ENCODE measurements around the gene FAM171A2.
"Not testable (repeated sequence)": the region's sequence is repeated elsewhere in the genome, so short reads cannot be mapped to it uniquely, and the experiment has no call there.

Gene FAM171A2

DNA sequence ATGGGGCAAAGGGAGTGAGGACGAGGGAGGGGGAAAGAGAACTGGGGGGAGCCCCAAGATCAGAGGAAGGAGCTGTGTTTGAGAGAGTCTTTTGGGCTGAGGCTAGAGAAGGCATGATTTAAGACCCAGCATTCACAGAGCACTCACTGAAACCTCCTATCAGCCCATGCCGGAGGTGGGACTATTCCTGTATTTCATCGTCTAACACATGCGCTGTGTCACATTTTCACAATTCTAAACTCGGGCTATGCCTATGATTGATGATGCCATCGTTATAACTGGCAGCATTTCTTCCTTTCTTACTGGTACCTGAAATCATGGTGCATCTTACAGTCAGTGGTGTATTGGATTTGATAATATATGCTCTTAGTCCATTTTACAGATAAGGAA lies 3.5 kb downstream of the FAM171A2 start:
- DNase-seq = no peak

GRCh38 chr17:44359458-44360143 lies 4.1 kb downstream of the FAM171A2 start:
- no peak for DNase-seq

DNA sequence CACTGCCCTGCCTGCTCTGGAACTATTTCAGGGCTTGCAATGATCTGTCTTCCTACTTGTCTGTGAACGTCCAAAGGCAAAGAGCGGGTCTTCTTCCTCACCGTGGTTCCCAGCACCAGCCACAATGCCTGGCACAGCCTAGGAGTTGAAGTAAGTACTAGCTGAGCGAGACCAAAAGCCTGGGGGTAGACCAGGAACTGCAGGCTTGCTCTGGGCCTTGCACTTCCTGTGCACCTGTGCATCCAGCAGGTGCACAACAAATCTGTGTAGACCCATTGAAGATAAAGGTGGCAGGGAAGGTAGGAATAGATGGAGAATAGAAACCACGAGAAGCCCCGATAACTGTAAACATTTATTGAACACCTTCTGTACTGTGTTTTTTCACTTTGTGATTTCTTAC lies 4.6 kb downstream of the FAM171A2 start:
- no peak for DNase-seq

DNA sequence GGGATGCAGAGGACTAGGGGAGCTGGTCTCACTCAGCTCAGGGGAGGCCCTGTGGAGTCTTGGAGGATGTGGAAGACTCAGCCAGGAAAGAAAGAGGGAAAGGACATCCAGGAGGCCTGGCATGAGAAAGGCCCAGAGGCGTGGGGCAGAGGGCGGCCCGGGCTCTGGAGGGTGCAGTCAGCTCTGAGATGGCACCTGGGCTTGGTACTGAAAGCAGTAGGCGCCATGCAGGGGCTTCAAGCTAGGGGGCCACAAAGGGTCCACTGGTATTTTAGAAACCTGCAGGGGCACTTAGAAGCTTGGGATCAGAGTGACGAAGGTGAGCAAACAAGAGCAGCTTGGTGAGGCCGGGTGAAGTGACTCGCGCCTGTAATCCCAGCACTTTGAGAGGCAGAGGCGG lies 5.6 kb downstream of the FAM171A2 start:
- DNase-seq = no peak

- no peak for DNase-seq
Measured at GRCh38 chr17:44356241-44356640, 7.4 kb downstream of the FAM171A2 start.

DNA sequence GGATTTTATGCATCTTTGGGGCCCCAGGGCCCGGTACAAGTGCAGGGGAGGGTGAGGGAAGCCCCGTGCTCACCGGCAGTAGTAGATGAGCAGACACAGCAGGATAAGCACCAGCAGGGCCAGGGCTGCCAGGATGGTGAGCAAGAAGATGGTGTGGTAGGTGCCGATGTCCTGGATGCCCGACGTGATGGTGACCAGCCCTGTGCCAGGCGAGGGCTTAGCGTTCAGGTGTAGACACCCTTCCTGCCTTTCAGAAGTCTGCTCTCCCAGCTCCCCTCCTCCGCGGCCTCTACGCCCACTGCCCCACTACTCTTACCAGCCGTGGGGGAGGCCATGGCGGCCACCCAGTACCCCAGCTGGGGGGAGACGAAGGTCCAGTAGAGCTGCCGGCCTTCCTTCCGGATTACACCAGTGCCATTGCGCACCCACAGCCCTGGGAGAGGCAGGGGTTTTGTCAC lies 8.0 kb downstream of the FAM171A2 start:
- DNase-seq = no peak

GRCh38 chr17:44354582-44355561 lies 8.8 kb downstream of the FAM171A2 start:
- DNase-seq = no peak

DNA sequence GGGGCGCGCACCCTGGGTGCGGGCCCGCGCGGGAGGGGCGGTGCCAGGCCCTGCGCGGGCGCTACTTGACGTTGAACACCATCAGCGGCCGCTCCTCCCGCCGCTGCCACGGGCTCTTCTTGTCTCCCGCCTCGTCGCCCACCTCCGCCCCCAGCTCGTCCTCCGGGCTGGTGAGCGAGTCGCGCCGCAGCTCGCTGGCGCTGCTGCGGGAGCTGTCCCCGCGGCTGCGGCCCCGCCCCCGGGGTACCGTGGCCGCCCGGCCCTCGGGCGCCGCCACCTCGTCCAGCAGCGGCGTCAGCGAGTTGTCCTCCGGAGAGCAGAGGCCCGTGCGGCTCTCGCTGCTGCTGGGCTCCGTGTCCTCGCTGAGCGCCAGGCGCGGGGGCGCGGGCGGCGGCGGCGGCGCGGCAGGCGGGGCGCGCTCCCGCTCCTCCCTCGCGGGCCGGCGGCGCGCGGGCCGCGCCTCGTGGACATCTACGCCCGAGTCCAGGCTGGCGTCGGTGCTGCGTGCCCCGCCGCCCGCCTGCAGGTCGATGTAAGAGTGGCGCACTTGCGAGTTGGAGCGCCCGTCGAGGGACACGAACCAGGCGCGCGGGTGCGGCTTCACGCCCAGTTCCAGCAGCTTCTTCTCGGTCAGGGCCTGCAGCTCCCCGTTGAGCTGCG lies 9.9 kb downstream of the FAM171A2 start:
- no peak for DNase-seq

DNA sequence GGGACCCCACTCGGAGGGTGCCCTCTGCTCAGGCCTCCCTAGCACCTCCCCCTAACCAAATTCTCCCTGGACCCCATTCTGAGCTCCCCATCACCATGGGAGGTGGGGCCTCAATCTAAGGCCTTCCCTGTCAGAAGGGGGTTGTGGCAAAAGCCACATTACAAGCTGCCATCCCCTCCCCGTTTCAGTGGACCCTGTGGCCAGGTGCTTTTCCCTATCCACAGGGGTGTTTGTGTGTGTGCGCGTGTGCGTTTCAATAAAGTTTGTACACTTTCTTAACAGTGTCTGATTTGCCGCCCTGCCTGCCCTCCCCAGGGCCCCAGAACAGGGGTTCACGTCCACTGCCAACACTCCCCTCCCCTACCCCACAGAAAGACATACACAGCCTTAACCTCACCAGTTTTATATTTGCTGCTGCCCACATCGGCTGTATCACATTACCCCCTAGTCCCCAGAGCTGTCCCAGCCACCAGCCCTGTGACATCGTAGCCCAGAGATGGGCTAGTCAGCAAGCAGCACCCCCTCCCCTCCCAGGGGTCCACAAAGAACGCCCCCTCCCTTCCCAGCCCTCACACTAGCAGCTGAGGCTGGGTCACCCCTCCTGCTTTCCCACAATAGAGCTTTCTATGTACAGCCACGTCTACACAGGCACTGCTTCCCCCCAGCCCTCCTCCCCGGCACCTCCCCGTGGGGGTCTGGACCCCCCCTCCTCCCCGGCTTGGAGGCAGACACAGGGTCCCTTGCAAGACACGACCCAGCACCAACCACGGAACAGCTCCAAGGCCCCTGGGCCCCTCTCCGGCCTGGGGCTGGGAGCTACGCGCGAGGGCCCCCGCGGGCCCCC lies 10.6 kb downstream of the FAM171A2 start:
- no peak for DNase-seq

DNA sequence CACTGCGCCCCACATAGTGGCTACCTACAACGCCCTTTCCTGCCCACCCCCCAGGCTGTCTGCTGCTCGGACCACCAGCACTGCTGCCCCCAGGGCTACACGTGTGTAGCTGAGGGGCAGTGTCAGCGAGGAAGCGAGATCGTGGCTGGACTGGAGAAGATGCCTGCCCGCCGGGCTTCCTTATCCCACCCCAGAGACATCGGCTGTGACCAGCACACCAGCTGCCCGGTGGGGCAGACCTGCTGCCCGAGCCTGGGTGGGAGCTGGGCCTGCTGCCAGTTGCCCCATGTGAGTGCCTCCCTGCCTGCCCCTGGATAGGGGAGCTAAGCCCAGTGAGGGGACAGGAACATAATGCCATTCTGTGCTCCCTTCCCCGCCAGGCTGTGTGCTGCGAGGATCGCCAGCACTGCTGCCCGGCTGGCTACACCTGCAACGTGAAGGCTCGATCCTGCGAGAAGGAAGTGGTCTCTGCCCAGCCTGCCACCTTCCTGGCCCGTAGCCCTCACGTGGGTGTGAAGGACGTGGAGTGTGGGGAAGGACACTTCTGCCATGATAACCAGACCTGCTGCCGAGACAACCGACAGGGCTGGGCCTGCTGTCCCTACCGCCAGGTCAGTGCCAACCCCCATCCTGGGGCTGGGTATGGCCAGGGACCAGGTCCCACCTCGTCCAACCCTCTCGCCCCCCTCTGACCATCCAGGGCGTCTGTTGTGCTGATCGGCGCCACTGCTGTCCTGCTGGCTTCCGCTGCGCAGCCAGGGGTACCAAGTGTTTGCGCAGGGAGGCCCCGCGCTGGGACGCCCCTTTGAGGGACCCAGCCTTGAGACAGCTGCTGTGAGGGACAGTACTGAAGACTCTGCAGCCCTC lies 11.5 kb downstream of the FAM171A2 start:
- DNase-seq = no peak

GRCh38 chr17:44351464-44351863 lies 12.2 kb downstream of the FAM171A2 start:
- no peak for DNase-seq

DNA sequence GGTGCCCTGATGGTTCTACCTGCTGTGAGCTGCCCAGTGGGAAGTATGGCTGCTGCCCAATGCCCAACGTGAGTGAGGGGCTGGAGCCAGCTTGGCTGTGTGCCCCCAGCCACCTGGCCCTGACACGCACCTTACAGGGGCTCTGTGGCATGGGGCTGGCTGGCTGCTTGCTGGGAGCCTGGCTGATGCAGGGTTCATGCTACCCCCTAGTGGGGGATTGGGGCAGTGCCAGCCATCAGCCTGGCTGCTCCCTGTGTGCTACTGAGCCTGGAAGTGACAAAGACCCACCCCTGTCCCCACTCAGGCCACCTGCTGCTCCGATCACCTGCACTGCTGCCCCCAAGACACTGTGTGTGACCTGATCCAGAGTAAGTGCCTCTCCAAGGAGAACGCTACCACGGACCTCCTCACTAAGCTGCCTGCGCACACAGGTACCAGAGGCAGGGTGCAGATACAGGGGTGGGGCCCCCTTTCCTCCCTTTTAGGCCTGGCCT lies 12.9 kb downstream of the FAM171A2 start:
- DNase-seq = peak; percentile 40

GRCh38 chr17:44349553-44350070 lies 14.0 kb downstream of the FAM171A2 start:
- DNase-seq = no peak

DNA sequence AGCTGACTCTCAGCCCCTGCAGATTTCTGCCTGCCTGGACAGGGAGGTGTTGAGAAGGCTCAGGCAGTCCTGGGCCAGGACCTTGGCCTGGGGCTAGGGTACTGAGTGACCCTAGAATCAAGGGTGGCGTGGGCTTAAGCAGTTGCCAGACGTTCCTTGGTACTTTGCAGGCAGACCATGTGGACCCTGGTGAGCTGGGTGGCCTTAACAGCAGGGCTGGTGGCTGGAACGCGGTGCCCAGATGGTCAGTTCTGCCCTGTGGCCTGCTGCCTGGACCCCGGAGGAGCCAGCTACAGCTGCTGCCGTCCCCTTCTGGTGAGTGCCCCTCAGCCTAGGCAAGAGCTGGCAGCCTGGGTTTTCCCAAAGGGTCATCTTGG lies 14.7 kb downstream of the FAM171A2 start:
- DNase-seq = no peak

DNA sequence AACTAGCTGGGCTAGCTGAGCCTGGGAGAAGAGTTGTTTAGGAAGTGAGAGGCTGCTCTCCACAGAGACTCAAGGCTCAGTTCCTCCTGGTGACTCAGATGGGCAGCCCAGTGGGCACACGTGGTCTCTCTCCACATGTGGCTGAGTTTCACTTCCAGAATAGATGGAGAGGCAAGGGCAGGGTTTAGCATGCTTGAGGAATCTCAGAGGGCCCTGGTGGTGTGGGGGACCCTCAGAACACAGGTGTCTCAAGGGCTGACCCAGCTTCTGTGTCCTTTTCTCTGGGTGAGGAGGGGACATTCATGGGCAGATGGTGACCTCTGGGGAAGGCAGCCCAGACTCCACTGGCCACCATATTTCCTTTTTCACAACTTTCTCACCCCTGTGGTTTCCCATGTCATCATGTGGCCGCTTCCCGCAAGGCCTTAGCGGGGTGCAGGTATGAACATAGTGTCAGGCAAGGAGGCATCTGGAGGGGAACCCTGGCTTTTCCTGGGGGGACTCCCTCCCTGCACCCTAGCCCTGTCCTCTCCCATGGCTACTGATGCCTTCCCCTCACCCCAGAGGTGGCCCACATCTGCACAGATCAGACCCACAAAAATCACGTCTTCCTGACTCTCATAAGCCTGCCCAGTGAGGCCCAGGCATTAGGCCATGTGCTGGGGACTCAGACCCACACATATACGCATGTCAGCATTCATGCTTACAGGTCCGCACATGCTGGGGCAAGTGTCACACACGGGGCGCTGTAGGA lies 15.2 kb downstream of the FAM171A2 start:
- DNase-seq = no peak

GRCh38 chr17:44347206-44348055 lies 16.2 kb downstream of the FAM171A2 start:
- DNase-seq = not testable (repeated sequence)

DNA sequence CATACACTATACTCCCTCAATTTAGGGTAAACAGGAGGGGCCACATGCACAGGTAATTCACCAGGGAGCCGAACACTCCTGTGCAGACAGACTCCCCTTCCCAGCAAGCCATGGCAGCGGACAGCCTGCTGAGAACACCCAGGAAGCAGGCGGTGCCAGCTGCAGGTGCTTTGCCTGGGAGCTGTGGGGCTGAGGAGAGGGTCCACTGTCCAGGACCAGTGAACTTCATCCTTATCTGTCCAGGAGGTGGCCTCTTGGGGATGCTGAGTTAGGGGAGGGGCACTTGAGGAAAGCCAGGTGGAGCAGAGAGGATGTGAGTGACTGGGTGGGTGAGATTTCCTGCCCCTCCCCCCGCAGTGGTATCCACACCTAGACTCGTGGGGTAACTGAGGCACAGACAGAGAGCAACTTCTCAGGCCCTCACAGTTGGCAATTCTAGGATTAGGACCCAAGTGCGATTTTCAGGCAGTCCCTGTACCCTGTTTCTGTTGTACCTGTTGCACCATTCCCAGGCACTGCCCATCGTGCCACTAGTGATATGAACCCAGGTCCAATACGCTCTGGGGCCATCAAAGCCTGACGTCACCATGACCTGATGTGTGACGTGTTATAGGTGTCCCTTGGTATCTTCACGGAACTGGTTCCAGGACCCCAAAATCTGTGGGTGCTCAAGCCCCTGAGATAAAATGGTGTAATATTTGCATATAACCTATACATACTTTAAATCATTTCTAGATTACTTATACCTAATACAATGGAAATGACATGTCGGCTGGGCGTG lies 17.4 kb downstream of the FAM171A2 start:
- no peak for DNase-seq

- peak; percentile 64 for DNase-seq
Measured at GRCh38 chr17:44345454-44346026, 18.1 kb downstream of the FAM171A2 start.
